Daoy (cell line): ENCODE data around the gene PRDM5. TPM values are rescaled to one million over a fixed set of nuclear protein-coding genes. Genes with fewer than 3 reads are reported as not detected.
"Not testable (repeated sequence)": the region's sequence is repeated elsewhere in the genome, so short reads cannot be mapped to it uniquely, and the experiment has no call there.

Experiments
- DNase-seq: peaks from one replicate; pipeline ENCODE4 v3.0.0-alpha.2; 2015; ENCODE audit warnings: low read depth
- total RNA-seq: library from RNA; depleted of rRNA; stranded (reverse); fragments of >200 nt; shearing (Covaris generic); gene quantifications from 2 replicates; pipeline ENCODE4 v1.2.3, GENCODE V29; 2014; rRNA removed

Gene PRDM5
- total RNA-seq, 1 experiment from 2014 or later, result 5.2 TPM

DNA sequence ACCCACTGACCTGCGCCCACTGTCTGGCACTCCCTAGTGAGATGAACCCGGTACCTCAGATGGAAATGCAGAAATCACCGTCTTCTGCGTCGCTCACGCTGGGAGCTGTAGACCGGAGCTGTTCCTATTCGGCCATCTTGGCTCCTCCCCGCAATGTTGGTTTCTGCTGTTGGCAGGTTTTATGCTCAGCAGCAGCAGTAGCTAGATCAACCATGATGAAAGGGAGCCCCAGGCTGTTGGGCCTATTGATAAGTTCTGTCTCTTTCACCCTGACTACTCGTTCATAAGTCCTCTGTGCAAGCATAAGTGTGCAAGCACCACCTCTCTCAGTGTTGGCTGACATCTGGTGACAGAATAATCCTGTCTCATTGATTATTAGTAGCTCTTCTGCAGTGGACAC is 274.2 kb downstream of the PRDM5 start:
- not testable (repeated sequence) for DNase-seq

Other genes starting within 250 kb of the PRDM5 start
- 0.23 and 0.68 TPM in 2 replicates for gene NDNF, start 149.8 kb upstream of the PRDM5 start, total RNA-seq
- 0.06 and 1.6 TPM in 2 replicates for gene TNIP3, start 241.6 kb upstream of the PRDM5 start, total RNA-seq